B cell (primary cell): ENCODE results near the gene ZNF609.

Source experiments
- CTCF ChIP-seq: fragments of 200-600 bp; IDR thresholded peaks from one replicate; pipeline ENCODE4 v1.8.0; 2022; ENCODE audit warnings: antibody characterized with exemption, mild to moderate bottlenecking
- EZH2 ChIP-seq: IDR thresholded peaks from 2 replicates; pipeline ENCODE4 v1.6.1; 2012; ENCODE audit warnings: borderline replicate concordance, low read depth, mild to moderate bottlenecking, moderate library complexity, low read length; ENCODE audit not compliant: insufficient read depth, poor library complexity, severe bottlenecking

DNA sequence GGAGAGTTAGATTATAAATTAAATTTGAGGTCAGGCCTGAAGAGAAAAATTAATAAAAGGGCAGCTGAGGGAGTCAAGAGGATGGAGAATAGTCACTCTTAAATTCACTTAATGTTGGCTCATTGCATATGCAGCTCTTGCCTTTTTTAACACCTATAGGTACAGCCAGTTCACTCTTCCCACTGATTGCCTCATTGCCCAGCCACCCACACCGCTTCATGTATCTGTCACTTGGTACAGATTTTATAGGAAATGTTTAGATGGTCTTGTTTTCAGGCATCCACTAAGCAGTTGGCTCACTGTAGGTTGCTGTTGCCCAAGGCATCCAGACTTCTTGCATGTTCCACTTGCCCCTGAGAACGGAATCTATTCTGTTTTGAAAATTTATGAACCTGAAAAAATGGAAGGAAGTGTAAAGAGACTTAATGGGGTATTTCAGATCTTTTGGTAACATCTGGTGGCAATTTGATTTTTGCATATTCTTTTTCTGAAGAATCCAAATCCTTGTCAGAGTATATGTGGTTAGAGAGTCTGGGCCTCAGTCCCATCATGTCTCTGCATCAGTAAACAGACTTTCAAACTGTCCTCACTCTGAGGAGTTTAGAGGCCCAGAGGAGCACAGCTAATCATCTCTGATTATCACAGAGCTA, 163.1 kb downstream of the ZNF609 start:
- TF ChIP-seq CTCF (no peak), EZH2 (no peak)
